GM21423 (cell line): ENCODE results near the gene OR4C3.
"Not testable (repeated sequence)": the region's sequence is repeated elsewhere in the genome, so short reads cannot be mapped to it uniquely, and the experiment has no call there.

Experiments used
- ATAC-seq: cut with Tn5 transposase; IDR thresholded peaks from one replicate; pipeline ENCODE4 v1.9.1; 2021; ENCODE audit warnings: mild to moderate bottlenecking, moderate library complexity; ENCODE audit not compliant: unreplicated experiment

The OR4C3 gene

GRCh38 chr11:48324620-48325019 is at the start of gene OR4C3:
Gene OR4C3 (plus strand): TSS chr11:48324920. CDS start chr11:48325022, 102 bp downstream.
- not testable (repeated sequence) for ATAC-seq

- ATAC-seq: no peak
These were observed 18.8 kb upstream of the OR4C3 start, which contains the start of gene OR4S1 for GRCh38 chr11:48305923-48306322. Gene OR4S1 (plus strand): TSS chr11:48306223. CDS start chr11:48306223, 0 bp downstream.

GRCh38 chr11:48307760-48308386 is 16.8 kb upstream of the OR4C3 start:
- ATAC-seq: peak; percentile 82

GRCh38 chr11:48313590-48313989 is 11.1 kb upstream of the OR4C3 start:
- not testable (repeated sequence) for ATAC-seq

DNA sequence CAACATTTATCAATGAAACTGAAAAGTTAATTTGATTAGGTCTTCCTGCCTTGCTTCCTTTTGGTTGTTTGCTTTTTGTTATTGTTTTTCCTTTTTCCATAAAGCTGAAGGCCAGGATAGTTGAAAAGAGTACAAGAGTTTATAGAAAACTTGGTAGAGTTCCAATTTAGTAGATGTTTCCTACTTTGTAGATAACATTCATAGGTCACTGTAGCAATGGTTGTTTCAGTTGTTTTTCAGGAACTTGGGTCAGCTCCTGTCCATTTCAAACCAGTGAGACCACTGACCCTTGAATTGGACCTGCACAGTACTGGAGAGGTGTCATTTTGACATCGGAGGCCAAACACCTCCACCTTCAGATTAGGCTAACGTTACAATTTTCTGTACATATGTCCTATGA is 4.9 kb upstream of the OR4C3 start:
- not testable (repeated sequence) for ATAC-seq

- no peak for ATAC-seq
These were observed 16.7 kb downstream of the OR4C3 start for GRCh38 chr11:48341466-48341865.

DNA sequence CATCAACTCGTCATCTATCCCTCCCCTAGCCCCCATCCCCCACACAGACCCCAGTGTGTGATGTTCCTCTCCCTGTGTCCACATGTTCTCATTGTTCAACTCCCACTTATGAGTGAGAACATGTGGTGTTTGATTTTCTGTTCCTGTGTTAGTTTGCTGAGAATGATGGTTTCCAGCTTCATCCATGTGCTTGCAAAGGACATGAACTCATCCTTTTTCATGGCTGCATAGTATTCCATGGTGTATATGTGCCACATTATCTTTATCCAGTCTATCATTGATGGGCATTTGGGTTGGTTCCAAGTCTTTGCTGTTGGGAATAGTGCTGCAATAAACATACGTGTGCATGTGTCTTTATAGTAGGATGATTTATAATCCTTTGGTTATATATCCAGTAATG is 17.8 kb downstream of the OR4C3 start:
- not testable (repeated sequence) for ATAC-seq

DNA sequence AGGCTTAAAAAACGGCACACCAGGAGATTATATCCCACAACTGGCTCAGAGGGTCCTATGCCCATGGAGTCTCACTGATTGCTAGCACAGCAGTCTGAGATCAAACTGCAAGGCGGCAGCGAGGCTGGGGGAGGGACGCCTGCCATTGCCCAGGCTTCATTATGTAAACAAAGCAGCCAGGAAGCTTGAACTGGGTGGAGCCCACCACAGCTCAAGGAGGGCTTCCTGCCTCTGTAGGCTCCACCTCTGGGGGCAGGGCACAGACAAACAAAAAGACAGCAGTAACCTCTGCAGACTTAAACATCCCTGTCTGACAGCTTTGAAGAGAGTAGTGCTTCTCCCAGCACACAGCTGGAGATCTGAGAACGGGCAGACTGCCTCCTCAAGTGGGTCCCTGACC is 21.6 kb downstream of the OR4C3 start:
- not testable (repeated sequence) for ATAC-seq

DNA sequence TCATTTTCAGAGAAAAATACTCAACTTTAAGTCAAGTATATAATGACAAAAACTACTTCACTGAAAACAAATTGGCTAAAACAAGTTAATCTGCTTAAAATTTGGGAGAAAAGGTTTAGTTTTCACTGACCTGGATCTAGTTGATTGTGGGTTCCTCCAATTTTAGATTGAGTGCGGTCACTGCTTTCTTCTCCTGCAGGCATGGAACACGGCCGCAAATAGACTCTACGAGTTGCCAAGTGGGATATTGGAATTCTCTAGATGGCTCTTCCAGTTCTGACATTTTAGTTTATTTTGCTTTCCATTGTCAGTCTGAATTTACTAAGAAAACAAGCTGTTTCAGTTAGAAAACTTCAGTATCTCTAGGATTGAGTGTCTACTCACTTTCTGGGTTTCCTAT is 29.3 kb downstream of the OR4C3 start:
- no peak for ATAC-seq

DNA sequence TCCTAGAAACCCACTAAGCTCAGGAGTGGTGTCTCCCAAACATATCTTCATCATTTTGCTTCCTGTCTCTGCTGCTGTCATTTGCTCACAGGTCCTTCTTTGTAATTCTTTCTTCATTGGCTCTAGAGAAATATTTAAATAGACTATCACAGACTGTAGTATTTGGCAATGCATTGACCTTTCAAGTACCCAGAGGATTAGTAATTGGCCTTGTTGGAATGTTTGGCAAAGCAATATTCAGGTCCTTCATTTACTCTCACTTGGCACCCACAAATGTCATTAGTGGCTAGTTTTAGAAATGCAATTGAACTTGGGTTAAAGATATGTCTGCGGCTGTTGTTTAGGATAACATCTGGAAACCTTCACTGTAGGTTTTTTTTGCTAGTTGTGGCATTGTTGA is 30.0 kb downstream of the OR4C3 start:
- no peak for ATAC-seq

GRCh38 chr11:48361289-48361688 is 36.6 kb downstream of the OR4C3 start:
- not testable (repeated sequence) for ATAC-seq

DNA sequence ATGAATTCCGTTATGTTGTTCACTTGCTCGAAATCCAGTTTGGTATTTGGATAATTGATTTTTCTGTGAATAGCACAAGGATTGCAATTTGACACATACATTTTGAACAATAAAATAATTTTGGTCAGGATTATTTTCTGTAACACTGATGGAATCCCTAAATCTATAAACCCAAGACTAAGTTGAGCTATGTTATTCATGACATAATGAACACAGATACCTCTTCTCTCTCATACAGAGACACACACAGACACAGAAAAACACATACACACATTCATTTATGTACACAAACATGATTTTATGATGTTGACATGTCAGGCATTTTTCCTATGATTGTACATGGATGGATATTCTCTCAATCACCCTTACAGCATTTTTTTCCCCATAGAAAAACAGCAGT is 41.6 kb downstream of the OR4C3 start, which contains the start of gene OR4C5:
TSS of gene OR4C5 (minus strand) at position 101 of the 400 bp plus-strand sequence. CDS start at position 101, 0 bp downstream.
- ATAC-seq: no peak
